Measurements from ENCODE around the gene GLIS1. TPM values are rescaled to one million over a fixed set of nuclear protein-coding genes. Genes with fewer than 3 reads are reported as not detected.

GLIS1 gene
- total and polyA plus RNA-seq, 2 donors: 0.05 to 0.59 TPM

DNA sequence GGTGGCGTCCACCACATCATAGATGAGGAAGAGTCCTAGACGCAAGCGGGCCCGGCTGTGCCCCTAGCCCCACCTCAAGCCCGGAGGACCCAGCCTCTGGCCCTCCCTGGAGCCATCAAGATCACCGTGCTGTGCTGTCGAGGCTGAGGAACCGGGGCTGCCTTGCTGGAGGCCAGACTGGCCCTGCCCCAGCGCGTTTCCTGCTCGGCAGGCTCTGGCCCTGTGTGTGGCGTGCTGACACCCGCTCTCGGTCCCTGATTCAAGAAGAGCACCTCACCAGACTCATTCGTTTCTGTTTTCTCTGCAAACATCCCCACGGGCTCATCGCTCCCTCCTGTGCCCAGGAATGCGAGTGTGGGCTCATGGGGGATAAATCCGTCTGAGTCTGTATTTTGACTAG, 51.1 kb downstream of the GLIS1 start:
- no peak overlapping the region for H3K27ac ChIP-seq (ENCODE audit: low read depth in 1 of 2, low read length in 1 of 2)
- no peak for DNase-seq (ENCODE audit: low read depth in 6 of 9, low spot score in 9 of 9)
- 94% methylated on average over 19 of the region's 19 CpGs for WGBS

DNA sequence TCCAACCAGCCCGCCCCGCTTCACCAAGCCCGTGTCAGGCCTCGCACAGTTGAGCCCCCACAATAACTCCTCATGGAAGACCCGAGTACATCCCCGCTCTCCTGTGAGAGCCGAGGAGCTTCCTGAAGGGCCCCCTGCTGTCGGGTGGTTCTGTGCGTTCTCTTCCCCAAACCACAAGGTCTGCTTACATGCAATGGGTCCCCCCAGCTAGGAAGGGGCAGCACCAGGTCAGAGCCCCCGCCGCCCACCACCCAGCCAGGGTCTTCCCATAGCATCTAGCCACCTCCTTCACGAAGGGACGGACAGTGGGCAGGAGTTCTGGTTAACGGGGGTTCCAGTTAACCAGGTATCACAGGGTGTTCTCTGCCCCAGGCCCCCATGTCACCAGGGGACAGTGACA, 51.5 kb downstream of the GLIS1 start:
- WGBS: 97% methylated on average over 14 of the region's 14 CpGs

More for the DNA sequence above, 51.1 kb downstream of the GLIS1 start:
- H3K4me3 ChIP-seq (ENCODE audit: low read length in 2 of 2): no peak overlapping the region
- H3K27me3 ChIP-seq (ENCODE audit: control insufficient read depth in 2 of 2, insufficient read depth in 1 of 2, low read length in 1 of 2): peaks cover 0 to 52% of the 10 kb centered on the region in 2 donors
- no peaks in the 10 kb centered on the region for H3K36me3 ChIP-seq (ENCODE audit: control insufficient read depth in 2 of 2, insufficient read depth in 2 of 2, low read length in 1 of 2)
- H3K9me3 ChIP-seq (ENCODE audit: control insufficient read depth in 2 of 2, insufficient read depth in 1 of 2, low read length in 1 of 2): no peaks in the 10 kb centered on the region
- no peaks in the 10 kb centered on the region for H3K4me1 ChIP-seq (ENCODE audit: control insufficient read depth in 2 of 2, insufficient read depth in 2 of 2, low read length in 2 of 2)

DNA sequence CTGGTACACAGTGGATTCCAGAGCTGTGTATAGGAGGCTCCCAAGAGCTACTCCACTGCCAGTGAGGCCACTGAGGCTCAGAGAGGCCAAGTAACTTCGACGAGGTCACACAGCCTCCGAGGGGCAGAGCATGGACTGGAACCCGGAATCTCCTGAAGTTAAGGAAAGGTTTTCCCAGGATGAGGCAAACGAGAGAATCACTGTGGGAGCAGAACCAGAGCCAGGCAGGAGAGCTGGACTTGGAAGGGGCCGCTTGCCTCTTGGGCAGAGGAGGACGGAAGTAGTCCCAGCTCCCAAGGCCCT, 52.0 kb downstream of the GLIS1 start:
- Histone ChIP-seq H3K9me3 (ENCODE audit: control insufficient read depth in 2 of 2, insufficient read depth in 1 of 2, low read length in 1 of 2) (no peaks in the 10 kb centered on the region), H3K4me3 (ENCODE audit: low read length in 2 of 2) (no peak overlapping the region), H3K27ac (ENCODE audit: low read depth in 1 of 2, low read length in 1 of 2) (no peak overlapping the region), H3K36me3 (ENCODE audit: control insufficient read depth in 2 of 2, insufficient read depth in 2 of 2, low read length in 1 of 2) (no peaks in the 10 kb centered on the region), H3K4me1 (ENCODE audit: control insufficient read depth in 2 of 2, insufficient read depth in 2 of 2, low read length in 2 of 2) (peaks cover 5 to 9% of the 10 kb centered on the region in 2 donors), H3K27me3 (ENCODE audit: control insufficient read depth in 2 of 2, insufficient read depth in 1 of 2, low read length in 1 of 2) (peaks cover 0 to 54% of the 10 kb centered on the region in 2 donors)
- no peak for DNase-seq (ENCODE audit: low read depth in 6 of 9, low spot score in 9 of 9)
- 99% methylated on average over 7 of the region's 7 CpGs for WGBS

More for the DNA sequence above, 51.5 kb downstream of the GLIS1 start:
- Histone ChIP-seq H3K4me3 (ENCODE audit: low read length in 2 of 2) (no peak overlapping the region), H3K4me1 (ENCODE audit: control insufficient read depth in 2 of 2, insufficient read depth in 2 of 2, low read length in 2 of 2) (peaks cover 2 to 4% of the 10 kb centered on the region in 2 donors), H3K36me3 (ENCODE audit: control insufficient read depth in 2 of 2, insufficient read depth in 2 of 2, low read length in 1 of 2) (no peaks in the 10 kb centered on the region), H3K9me3 (ENCODE audit: control insufficient read depth in 2 of 2, insufficient read depth in 1 of 2, low read length in 1 of 2) (no peaks in the 10 kb centered on the region), H3K27ac (ENCODE audit: low read depth in 1 of 2, low read length in 1 of 2) (no peak overlapping the region), H3K27me3 (ENCODE audit: control insufficient read depth in 2 of 2, insufficient read depth in 1 of 2, low read length in 1 of 2) (peaks cover 0 to 54% of the 10 kb centered on the region in 2 donors)
- DNase-seq (ENCODE audit: low read depth in 6 of 9, low spot score in 9 of 9): no peak

DNA sequence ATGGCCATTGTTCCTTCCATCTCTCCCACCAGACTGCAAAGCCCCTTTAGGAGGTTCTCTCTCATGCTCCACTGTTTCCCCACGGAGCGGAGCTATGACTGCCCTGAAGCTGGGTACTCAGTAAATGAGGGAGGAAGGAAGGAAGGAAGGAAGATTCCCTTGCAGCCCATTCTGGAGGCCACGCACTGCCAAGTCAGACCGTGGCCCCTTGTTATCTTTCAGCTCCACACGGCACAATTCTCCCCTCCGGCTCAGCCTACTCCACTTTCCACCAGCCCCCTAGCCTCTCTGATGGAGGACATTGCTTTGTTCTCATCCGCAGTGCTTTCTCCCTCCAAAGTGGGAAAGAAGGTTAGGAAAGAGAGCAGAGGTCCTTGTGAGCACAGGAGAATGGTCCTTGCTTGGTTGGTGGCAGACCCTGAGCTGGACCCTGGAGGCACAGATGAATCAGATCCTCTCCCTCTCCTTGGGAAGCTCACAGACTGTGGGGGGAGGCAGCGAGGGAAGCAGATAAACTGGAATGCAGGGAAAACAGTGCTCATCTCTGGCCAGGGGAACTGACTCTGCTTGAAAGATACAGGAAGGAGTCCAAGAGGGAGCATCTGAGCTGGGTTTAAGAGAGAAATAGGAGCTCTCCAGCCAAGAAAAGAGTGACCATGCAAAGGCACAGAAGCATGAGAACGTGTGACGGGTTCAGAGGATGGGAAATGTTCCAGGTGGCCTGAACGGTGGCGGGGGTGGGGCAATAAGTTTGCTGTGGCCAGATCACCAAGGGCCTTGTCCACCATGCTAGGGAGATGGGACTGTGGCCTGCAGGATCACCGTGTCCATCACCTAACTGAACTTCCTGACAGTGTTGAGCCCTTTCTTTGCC, 52.6 kb downstream of the GLIS1 start:
- Histone ChIP-seq H3K36me3 (ENCODE audit: control insufficient read depth in 2 of 2, insufficient read depth in 2 of 2, low read length in 1 of 2) (no peaks in the 10 kb centered on the region), H3K9me3 (ENCODE audit: control insufficient read depth in 2 of 2, insufficient read depth in 1 of 2, low read length in 1 of 2) (no peaks in the 10 kb centered on the region), H3K27ac (ENCODE audit: low read depth in 1 of 2, low read length in 1 of 2) (no peak overlapping the region), H3K27me3 (ENCODE audit: control insufficient read depth in 2 of 2, insufficient read depth in 1 of 2, low read length in 1 of 2) (peaks cover 0 to 54% of the 10 kb centered on the region in 2 donors), H3K4me3 (ENCODE audit: low read length in 2 of 2) (no peak overlapping the region), H3K4me1 (ENCODE audit: control insufficient read depth in 2 of 2, insufficient read depth in 2 of 2, low read length in 2 of 2) (peaks cover 11 to 15% of the 10 kb centered on the region in 2 donors)
- WGBS: 80% methylated on average over 13 of the region's 13 CpGs
- DNase-seq (ENCODE audit: low read depth in 6 of 9, low spot score in 9 of 9): no peak

DNA sequence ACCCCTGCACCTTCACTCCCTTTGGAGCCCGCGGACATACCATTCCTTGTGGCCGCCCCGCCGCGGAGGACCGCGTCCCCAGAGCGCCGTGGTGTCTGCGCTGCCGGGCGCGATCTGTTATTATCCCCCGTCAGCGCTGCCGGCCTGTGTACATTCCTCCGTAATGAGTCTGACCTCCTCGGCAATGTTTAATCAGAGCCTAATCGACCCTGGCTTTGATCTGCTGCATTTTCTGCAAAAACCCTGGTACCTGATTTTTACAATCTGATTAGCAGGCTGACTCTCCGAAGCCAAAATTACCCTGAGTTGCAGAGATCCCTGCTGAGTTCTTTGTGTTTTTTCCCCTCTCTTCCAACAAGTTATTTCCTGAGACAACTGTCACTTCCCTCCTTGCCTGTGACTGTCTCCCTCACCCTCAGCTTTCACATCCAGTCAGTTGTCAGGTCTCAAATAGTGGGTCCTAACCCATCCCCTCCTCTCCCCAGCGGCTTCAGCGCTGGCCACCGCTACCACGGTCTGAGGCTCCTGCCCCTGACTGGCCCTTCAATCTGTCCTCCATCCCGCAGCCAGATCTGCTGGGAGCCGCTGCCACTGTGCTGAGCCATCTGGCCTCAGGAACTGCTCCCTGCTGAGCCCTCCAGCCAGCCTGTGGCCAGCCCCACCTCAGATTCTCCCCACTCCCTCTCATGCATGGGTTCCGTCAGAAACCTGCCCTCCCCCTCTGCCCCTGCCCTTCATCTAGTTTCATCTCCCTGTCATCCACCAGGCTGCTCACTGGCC, 53.5 kb downstream of the GLIS1 start:
- Histone ChIP-seq H3K27me3 (ENCODE audit: control insufficient read depth in 2 of 2, insufficient read depth in 1 of 2, low read length in 1 of 2) (peaks cover 0 to 54% of the 10 kb centered on the region in 2 donors), H3K4me1 (ENCODE audit: control insufficient read depth in 2 of 2, insufficient read depth in 2 of 2, low read length in 2 of 2) (peaks cover 16 to 21% of the 10 kb centered on the region in 2 donors), H3K9me3 (ENCODE audit: control insufficient read depth in 2 of 2, insufficient read depth in 1 of 2, low read length in 1 of 2) (no peaks in the 10 kb centered on the region), H3K4me3 (ENCODE audit: low read length in 2 of 2) (no peak overlapping the region), H3K27ac (ENCODE audit: low read depth in 1 of 2, low read length in 1 of 2) (no peak overlapping the region), H3K36me3 (ENCODE audit: control insufficient read depth in 2 of 2, insufficient read depth in 2 of 2, low read length in 1 of 2) (no peaks in the 10 kb centered on the region)
- WGBS: 77% methylated on average over 28 of the region's 28 CpGs
- DNase-seq (ENCODE audit: low read depth in 6 of 9, low spot score in 9 of 9): no peak

DNA sequence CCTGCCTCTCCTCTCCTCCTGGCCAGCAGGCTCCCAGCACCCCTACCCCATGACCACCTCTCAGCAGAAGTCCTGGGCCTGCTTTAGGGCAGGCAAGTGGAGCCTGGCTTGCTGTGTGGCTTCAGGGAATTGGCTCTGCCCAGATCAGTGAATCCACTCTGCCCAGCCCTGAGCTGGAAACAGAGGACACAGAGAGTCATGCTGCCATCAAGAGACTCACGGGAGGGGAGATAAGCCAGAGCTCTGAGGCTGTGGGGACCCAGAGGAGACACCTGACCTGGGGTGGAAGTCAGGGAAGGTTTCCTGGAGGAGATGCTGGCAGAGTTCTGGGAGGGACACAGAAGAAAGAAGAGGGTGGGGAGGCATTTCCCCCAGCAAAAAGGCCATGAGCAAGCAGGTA, 54.2 kb downstream of the GLIS1 start:
- no peak for DNase-seq (ENCODE audit: low read depth in 6 of 9, low spot score in 9 of 9)
- H3K27ac ChIP-seq (ENCODE audit: low read depth in 1 of 2, low read length in 1 of 2): no peak overlapping the region
- no peak overlapping the region for H3K4me3 ChIP-seq (ENCODE audit: low read length in 2 of 2)
- 91% methylated on average over 1 of the region's 1 CpG for WGBS
- H3K4me1 ChIP-seq (ENCODE audit: control insufficient read depth in 2 of 2, insufficient read depth in 2 of 2, low read length in 2 of 2): peaks cover 16 to 24% of the 10 kb centered on the region in 2 donors
- H3K36me3 ChIP-seq (ENCODE audit: control insufficient read depth in 2 of 2, insufficient read depth in 2 of 2, low read length in 1 of 2): no peaks in the 10 kb centered on the region
- no peaks in the 10 kb centered on the region for H3K9me3 ChIP-seq (ENCODE audit: control insufficient read depth in 2 of 2, insufficient read depth in 1 of 2, low read length in 1 of 2)
- peaks cover 0 to 54% of the 10 kb centered on the region in 2 donors for H3K27me3 ChIP-seq (ENCODE audit: control insufficient read depth in 2 of 2, insufficient read depth in 1 of 2, low read length in 1 of 2)

DNA sequence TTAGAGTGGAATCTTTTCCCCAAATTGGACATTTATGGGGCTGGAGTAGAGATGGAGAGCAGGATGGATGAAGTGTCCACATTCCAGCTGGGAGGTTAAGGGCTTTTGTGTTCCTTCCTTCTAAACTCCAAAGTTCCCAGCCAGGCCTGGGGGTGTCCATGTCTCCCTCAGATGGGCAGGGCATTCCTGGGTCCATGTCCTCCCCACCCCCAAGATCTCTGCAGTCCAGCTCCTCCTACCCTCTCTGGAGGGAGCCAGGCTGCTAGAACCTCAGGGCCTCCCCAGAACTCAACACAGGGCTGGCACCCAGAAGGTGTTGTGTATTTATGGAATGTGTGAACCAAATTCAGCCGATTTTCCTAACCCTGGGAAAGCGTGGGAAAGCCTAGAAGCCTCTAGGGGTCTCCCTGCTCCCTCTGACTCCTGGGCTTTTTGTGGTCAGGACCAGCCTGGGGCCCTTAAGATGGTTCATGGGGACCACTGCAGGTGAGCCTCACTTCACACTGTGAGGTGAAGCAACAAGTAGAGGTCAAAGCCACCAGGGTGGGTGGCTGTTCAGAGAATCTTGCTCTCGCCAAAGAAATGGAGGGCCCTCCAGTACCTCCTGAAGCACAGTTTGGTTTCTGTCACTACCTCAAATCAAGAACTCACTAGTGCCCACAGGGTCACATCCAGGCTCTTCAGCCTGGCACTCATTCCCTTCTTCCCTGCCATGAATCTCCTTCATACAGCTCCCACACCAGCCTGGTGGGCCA, 54.8 kb downstream of the GLIS1 start:
- Histone ChIP-seq H3K4me3 (ENCODE audit: low read length in 2 of 2) (no peak overlapping the region), H3K27ac (ENCODE audit: low read depth in 1 of 2, low read length in 1 of 2) (no peak overlapping the region), H3K9me3 (ENCODE audit: control insufficient read depth in 2 of 2, insufficient read depth in 1 of 2, low read length in 1 of 2) (no peaks in the 10 kb centered on the region), H3K36me3 (ENCODE audit: control insufficient read depth in 2 of 2, insufficient read depth in 2 of 2, low read length in 1 of 2) (no peaks in the 10 kb centered on the region), H3K4me1 (ENCODE audit: control insufficient read depth in 2 of 2, insufficient read depth in 2 of 2, low read length in 2 of 2) (peaks cover 19 to 29% of the 10 kb centered on the region in 2 donors), H3K27me3 (ENCODE audit: control insufficient read depth in 2 of 2, insufficient read depth in 1 of 2, low read length in 1 of 2) (peaks cover 0 to 53% of the 10 kb centered on the region in 2 donors)
- 91% methylated on average over 3 of the region's 3 CpGs for WGBS
- DNase-seq (ENCODE audit: low read depth in 6 of 9, low spot score in 9 of 9): no peak

DNA sequence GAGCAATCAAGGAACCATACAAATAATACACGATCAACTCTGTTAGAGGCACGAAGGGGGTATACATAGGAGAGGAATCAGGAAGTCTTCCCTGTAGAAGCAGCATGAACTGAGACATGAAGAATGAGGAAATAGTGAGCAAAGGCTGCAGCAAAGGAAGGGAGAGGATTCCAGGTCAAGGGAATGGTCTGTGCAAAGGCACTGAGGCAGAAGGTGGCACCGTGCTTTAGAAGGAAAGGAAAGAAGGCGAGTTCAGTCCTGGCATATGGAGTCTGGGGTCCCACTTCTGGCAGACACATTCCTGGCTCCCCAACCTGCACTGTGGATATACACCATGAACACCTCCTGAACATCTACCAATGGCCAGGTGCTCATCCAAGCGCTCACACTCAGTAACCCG, 56.1 kb downstream of the GLIS1 start:
- H3K27ac ChIP-seq (ENCODE audit: low read depth in 1 of 2, low read length in 1 of 2): no peak overlapping the region
- H3K9me3 ChIP-seq (ENCODE audit: control insufficient read depth in 2 of 2, insufficient read depth in 1 of 2, low read length in 1 of 2): no peaks in the 10 kb centered on the region
- H3K4me1 ChIP-seq (ENCODE audit: control insufficient read depth in 2 of 2, insufficient read depth in 2 of 2, low read length in 2 of 2): peaks cover 23 to 34% of the 10 kb centered on the region in 2 donors
- no peaks in the 10 kb centered on the region for H3K36me3 ChIP-seq (ENCODE audit: control insufficient read depth in 2 of 2, insufficient read depth in 2 of 2, low read length in 1 of 2)
- DNase-seq (ENCODE audit: low read depth in 6 of 9, low spot score in 9 of 9): no peak
- H3K27me3 ChIP-seq (ENCODE audit: control insufficient read depth in 2 of 2, insufficient read depth in 1 of 2, low read length in 1 of 2): peaks cover 0 to 48% of the 10 kb centered on the region in 2 donors
- no peak overlapping the region for H3K4me3 ChIP-seq (ENCODE audit: low read length in 2 of 2)
- 88% methylated on average over 6 of the region's 6 CpGs for WGBS
